GM20431 (cell line): ENCODE measurements around the gene RNASE1.
"Not testable (repeated sequence)": the region's sequence is repeated elsewhere in the genome, so short reads cannot be mapped to it uniquely, and the experiment has no call there.

Experiments
- in situ Hi-C: fragments of 300-500 bp; cut with MseI, MboI; formaldehyde crosslinking; loops from one replicate; pipeline ENCODE4 v1.15.0; 2020; ENCODE audit warnings: low sequenced_read_pairs; ENCODE audit not compliant: unreplicated experiment

The RNASE1 gene

DNA sequence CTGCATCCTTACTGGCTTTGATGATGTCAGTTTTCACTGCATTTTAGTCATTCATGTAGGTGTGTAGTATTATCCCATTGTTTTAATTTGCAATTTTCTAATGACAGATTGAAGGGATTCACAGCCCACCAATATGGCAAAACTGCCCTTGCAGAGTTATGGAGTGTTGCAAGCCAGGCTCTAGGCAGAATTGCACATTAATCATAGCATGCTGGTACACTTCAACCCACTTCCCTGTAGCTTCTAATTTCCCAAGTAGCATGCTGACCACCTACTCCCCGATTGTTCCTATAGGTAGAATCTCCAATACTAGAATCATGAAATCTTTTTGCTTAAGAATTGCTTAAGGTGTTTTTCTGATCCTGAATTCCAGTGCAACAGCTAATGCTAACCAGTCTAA lies 26.7 kb downstream of the RNASE1 start:
- in situ Hi-C loops = no loop called here

DNA sequence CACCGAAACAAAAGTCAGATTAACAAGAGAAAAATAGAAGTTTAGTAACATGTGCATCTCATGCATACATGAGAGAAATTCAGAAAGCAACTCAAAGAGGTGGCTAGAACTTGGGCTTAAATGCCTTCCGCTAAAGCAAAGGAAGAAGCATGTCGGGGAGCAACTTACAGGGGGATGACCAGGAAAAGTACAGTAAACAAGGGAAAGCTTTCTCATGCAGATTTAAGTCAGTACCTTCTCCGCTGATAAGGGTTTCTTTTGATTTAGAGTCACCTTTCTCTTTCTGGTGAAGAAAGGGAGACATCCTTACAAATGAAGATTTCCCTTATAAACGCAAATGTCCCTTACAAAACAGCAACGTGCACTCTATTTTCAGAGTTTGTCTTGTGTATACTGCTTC lies 27.6 kb downstream of the RNASE1 start:
- in situ Hi-C loops = no loop called here

DNA sequence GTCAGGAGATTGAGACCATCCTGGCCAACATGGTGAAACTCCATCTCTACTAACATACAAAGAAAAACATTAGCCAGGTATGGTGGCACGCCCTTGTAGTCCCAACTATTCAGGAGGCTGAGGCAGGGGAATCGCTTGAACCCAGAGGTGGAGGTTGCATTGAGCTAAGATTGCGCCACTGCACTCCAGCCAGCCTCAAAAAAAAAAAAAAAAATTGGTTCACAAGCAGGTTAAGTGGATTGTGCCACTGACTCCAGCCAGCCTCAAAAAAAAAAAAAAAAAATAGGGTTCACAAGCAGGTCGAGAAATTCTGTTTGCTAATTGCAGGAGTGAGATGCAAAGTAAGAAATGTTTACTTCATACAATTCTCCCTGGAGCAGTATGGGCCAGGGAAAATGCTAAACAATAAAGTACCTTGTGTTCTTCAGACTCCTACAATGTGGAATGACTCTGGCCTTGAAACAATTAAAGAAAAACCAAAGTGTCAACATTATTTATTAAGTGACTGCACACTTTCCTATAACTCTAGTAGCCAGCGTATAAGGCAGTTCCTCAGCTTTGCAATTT lies 28.3 kb downstream of the RNASE1 start:
- in situ Hi-C loops = no loop called here

DNA sequence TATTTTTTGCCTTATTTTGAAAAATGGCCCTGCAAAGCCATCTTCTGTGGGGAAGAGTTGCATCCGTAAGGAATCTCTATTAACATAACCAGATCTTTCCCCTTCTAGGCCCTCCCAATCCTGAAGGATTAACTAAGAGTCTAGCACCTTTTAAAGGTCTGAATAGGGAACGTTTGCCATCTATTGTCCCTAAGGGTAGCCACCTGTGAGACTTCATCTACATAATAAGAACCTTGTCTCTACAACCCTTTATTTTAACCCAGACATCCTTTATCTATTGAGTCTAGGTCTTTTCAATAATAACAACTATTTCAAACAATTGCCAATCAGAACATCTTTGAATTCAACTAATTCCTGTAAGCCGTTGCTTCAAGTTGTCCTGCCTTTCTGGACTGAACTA lies 30.0 kb downstream of the RNASE1 start:
- in situ Hi-C loops = no loop called here

DNA sequence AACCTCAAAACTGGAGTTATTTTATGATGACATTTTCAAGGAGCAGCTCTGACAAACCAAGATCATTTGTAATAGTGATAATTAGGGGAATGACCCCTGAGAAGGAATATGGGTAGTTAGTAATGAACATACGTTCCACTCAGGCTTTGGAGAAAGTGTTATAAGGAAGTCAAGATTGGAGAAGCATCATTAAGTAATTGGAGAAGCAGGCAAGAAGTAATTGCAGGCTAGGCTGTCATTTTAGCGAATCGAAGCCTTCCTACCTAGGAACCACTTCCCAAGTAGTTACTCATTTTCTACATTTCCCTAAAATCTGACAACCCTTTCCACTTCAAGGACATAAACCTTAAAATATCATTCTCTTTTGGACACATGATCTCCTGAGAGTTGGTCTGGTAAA lies 33.2 kb downstream of the RNASE1 start:
- in situ Hi-C loops = loop anchor here (10.0 kb wide), 1 partner anchor 65 kb away; no protein-coding TSS in a partner anchor

DNA sequence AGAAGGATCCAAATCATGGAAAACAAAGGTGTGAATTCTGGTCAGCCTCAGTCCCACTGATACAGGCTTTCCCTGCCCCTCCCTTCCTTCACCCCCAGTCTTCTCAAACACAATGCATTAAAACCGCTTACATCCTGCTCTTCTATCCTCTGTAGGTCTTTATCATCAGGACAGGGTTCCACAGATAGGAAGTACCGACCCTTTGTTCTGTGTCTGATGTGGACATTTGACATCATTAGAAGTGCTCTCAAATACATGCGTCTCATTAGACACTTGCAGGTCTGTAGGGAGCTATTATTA lies 34.1 kb downstream of the RNASE1 start:
- in situ Hi-C loops = loop anchor here (10.0 kb wide), 1 partner anchor 64 kb away; no protein-coding TSS in a partner anchor

DNA sequence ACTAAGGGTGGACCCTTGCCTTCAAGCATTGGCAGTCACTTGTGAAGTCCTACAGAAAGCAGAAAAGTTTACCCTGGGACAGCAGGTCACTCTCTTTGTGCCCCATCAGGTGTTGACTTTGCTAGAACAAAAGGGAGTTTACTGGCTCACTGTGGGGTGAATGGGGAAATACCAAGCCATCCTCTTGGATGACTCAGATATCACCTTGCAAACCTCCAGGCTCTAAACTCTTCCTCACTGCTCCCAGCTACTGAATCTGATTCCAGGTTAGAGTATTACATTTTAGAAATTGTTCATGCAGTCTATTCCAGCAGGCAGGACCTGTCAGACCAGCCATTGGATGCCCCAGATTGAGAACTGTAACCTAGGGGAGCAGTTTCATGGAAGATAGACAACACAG lies 41.7 kb downstream of the RNASE1 start:
- in situ Hi-C loops = loop anchor here (10.0 kb wide), 1 partner anchor 56 kb away; no protein-coding TSS in a partner anchor

DNA sequence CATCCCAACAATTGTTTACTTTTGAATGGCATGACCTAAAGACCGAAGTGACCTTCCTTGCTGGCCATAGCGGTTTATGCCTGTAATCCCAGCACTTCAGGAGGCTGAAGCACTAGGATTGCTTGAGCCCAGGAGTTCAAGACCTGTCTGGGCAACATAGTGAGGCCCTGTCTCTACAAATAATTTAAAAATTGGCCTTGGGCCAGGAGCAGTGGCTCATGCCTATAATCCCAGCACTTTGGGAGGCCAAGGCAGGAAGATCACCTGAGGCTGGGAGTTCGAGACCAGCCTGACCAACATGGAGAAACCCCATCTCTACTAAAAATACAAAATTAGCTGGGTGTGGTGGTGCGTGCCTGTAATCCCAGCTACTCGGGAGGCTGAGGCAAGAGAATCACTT lies 43.2 kb downstream of the RNASE1 start:
- in situ Hi-C loops = not testable (repeated sequence)

DNA sequence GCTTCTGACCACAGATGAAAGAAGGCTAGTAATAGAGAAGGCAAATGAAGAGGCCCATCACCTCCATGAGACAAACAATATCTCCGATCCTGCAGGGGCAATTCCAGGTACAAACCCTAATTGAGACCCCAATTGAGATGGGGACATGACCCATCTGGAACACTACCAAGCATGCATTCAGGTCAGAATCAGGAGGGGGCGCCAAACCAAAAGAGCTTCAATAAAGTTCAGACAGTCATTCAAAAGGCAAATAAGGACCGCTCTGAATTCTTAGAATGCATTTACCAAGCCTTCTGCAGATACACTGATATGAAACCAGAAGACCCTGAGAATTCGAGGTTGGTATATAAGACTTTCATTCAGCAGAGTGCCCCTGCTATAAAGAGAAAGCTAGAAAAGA lies 44.7 kb downstream of the RNASE1 start:
- in situ Hi-C loops = no loop called here

DNA sequence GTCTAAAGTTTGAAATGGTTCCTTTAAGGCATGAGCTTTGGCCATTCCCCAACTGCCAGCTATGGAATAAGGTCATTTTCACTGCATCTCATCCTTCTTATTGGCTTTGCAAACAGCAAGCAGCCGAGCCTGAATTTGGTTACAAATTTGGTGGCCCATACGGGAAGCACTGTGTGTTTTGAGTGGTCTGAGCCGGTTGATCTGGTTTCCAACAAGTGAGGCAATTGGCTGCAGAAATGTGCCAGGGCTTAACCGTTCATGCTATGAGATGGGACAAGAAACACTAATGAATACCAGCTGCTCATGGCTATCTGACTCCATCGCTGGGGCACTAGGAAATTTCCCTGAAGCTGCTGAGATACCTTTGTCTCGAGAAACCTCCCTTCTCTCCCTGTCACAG lies 47.6 kb downstream of the RNASE1 start:
- in situ Hi-C loops = no loop called here

DNA sequence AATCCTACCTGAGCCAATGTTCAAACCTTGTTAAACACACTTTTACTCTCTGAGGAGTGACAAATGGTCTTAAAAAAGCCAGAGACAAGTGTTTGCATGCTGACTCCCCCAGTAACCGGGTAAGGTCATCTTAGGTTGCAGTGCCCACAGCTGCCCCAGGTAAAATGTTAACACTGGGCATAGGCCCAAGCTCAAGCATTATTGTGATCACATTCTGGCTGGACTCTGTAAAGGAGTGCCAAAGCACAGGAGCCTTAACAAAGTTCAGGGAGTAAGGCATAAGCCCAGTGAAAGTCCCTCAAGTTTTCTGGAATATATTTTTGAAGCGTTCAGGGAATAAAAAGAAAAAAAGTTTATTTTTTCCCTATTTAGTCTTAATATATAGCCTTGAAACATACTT lies 48.3 kb downstream of the RNASE1 start:
- in situ Hi-C loops = no loop called here

DNA sequence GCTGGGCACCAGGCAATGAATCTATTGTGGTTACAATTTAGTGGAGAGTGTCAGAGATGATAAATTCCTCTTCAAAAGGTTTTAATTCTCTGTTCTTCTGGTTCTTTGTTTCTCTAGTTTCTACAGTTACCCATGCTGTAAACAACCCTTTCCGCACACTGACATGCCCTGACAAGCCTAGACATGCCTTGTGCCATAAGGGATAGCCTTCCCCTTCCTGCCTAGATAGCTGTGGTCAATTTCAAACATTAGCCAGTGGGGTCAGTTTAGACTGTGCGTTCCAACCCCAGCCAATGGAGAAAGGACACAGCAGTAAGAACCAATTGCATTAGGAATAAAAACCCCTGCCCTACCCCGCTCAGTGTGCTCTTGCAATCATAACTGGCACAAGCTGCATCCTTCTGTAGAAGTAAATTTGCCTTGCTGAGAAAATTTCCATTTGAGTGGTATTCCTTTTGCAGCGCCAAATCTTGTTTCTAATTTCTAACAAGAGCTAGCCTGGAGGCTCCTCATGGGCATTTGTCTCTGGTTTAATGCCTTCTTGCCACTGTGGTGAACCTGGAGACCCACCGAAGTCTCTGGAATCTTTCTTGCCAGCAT lies 50.6 kb downstream of the RNASE1 start:
- in situ Hi-C loops = no loop called here
